HCT116 (cell line): ENCODE data around the gene CFAP410. TPM values are rescaled to one million over a fixed set of nuclear protein-coding genes. Genes with fewer than 3 reads are reported as not detected.

Experiments used
- ATAC-seq: fragments of 200-7000 bp; cut with Tn5 transposase; 2 replicates; pipeline ENCODE4 v1.9.1; 2020; ENCODE audit warnings: mild to moderate bottlenecking, moderate library complexity
- BruUV-seq: library from RNA; stranded (reverse); fragments of 400-500 nt; replicated peaks from 2 replicates; lab custom pipeline; 2021; lab: Mats Ljungman, UMichigan
- CTCF ChIA-PET: fragments of 300-600 bp; sonication (Branson Sonifier 250); formaldehyde crosslinking; loops from one replicate; lab custom pipeline; 2021; ENCODE audit warnings: antibody characterized with exemption; lab: Charles Lee
- POLR2A ChIA-PET: fragments of 300-600, 350-600 bp; sonication (Branson Sonifier 250); formaldehyde crosslinking; loops from one replicate; lab custom pipeline; 2021; ENCODE audit warnings: antibody characterized with exemption; lab: Charles Lee
- RAD21 ChIA-PET, 2 experiments: fragments of 300-600 bp; sonication (Branson Sonifier 250); formaldehyde crosslinking; loops; one replicate each; lab custom pipeline; 2023; ENCODE audit warnings: low total read pairs in 2 of 2; ENCODE audit not compliant: uncharacterized antibody in 2 of 2, unreplicated experiment in 2 of 2, low non-redundant PET in 1 of 2; lab: Charles Lee
- DNase-seq: peaks from one replicate; pipeline ENCODE4 v3.0.0-alpha.2; 2010; ENCODE audit warnings: low read depth, low spot score
- H2AFZ ChIP-seq: fragments of 200-600 bp; shearing (Covaris generic), sonication (generic); 2 replicates; pipeline ENCODE4 v1.6.1; 2017; ENCODE audit warnings: low read depth, mixed run types, mixed read lengths, antibody characterized with exemption, low read length; ENCODE audit not compliant: poor library complexity, severe bottlenecking
- H3K27ac ChIP-seq: 2 replicates; pipeline ENCODE4 v1.5.1; 2012; ENCODE audit warnings: low read depth, low read length
- H3K27me3 ChIP-seq: fragments of 200-600 bp; sonication (generic); 2 replicates; pipeline ENCODE4 v1.6.1; 2016; ENCODE audit warnings: mixed run types, low read length, mixed read lengths; ENCODE audit not compliant: insufficient read depth
- H3K36me3 ChIP-seq, 2 experiments: fragments of 200-500 bp in 1 of 2; fragments of 200-600 bp in 1 of 2; sonication (Bioruptor generic) in 1 of 2; sonication (generic) in 1 of 2; 2 replicates each; pipeline versions ENCODE4 v1.5.1 to v1.6.1; 2014 to 2016; ENCODE audit warnings: low read length in 2 of 2, inconsistent platforms in 1 of 2, mixed read lengths in 1 of 2, mixed run types in 1 of 2; ENCODE audit not compliant: insufficient read depth in 2 of 2, control insufficient read depth in 1 of 2
- H3K4me1 ChIP-seq, 2 experiments: fragments of 200-600 bp in 1 of 2; sonication (generic) in 1 of 2; 2 replicates each; pipeline versions ENCODE4 v1.5.1 to v1.6.1; 2012 to 2017; ENCODE audit warnings: low read length in 2 of 2, inconsistent platforms in 1 of 2, mild to moderate bottlenecking in 1 of 2, mixed read lengths in 1 of 2, mixed run types in 1 of 2, moderate library complexity in 1 of 2; ENCODE audit not compliant: insufficient read depth in 2 of 2, control insufficient read depth in 1 of 2
- H3K4me2 ChIP-seq: fragments of 200-600 bp; sonication (generic); 2 replicates; pipeline ENCODE4 v1.6.1; 2017; ENCODE audit warnings: mixed run types, low read length, mixed read lengths
- H3K4me3 ChIP-seq, 2 experiments: fragments of 200-600 bp in 1 of 2; sonication (generic) in 1 of 2; replicated peaks in 1 of 2; 2 replicates each; pipeline ENCODE4 v1.5.1; 2011 to 2016; ENCODE audit warnings: low read length in 2 of 2, control low read depth in 1 of 2, low read depth in 1 of 2, mild to moderate bottlenecking in 1 of 2, mixed read lengths in 1 of 2, mixed run types in 1 of 2
- H3K79me2 ChIP-seq: fragments of 200-600 bp; sonication (generic); 2 replicates; pipeline ENCODE4 v1.6.1; 2017; ENCODE audit warnings: mild to moderate bottlenecking, mixed run types, low read length, moderate library complexity, mixed read lengths; ENCODE audit not compliant: insufficient read depth
- H3K9ac ChIP-seq: fragments of 200-600 bp; sonication (generic); 2 replicates; pipeline ENCODE4 v1.6.1; 2016; ENCODE audit warnings: low read length, mixed read lengths
- H3K9me2 ChIP-seq: fragments of 200-600 bp; sonication (generic), shearing (Covaris generic); 2 replicates; pipeline ENCODE4 v1.6.1; 2017; ENCODE audit warnings: mixed run types, mild to moderate bottlenecking, moderate library complexity; ENCODE audit not compliant: insufficient read depth
- H3K9me3 ChIP-seq, 2 experiments: fragments of 200-500 bp in 1 of 2; fragments of 200-600 bp in 1 of 2; sonication (Bioruptor generic) in 1 of 2; sonication (generic) in 1 of 2; 2 replicates each; pipeline ENCODE4 v1.6.1; 2014 to 2017; ENCODE audit warnings: low read length in 2 of 2, mixed read lengths in 2 of 2, inconsistent platforms in 1 of 2, low read depth in 1 of 2, mild to moderate bottlenecking in 1 of 2, mixed run types in 1 of 2, moderate library complexity in 1 of 2; ENCODE audit not compliant: control insufficient read depth in 1 of 2, insufficient read depth in 1 of 2
- H4K20me1 ChIP-seq: fragments of 200-600 bp; sonication (generic), shearing (Covaris generic); 2 replicates; pipeline ENCODE4 v1.6.1; 2017; ENCODE audit warnings: mixed run types, mild to moderate bottlenecking, moderate library complexity; ENCODE audit not compliant: insufficient read depth
- CBX3 ChIP-seq: IDR thresholded peaks from 2 replicates; pipeline ENCODE4 v1.6.1; 2012; ENCODE audit warnings: low read depth
- CEBPB ChIP-seq: IDR thresholded peaks from 2 replicates; pipeline ENCODE4 v1.6.1; 2012; ENCODE audit warnings: low read depth
- FOSL1 ChIP-seq: IDR thresholded peaks from 2 replicates; pipeline ENCODE4 v1.6.1; 2012; ENCODE audit warnings: low read depth
- JUND ChIP-seq: IDR thresholded peaks from 2 replicates; pipeline ENCODE4 v1.6.1; 2012
- POLR2A ChIP-seq: IDR thresholded peaks from 2 replicates; pipeline ENCODE4 v1.7.0; 2011; ENCODE audit warnings: borderline replicate concordance; ENCODE audit not compliant: insufficient read depth, insufficient read length; ENCODE audit errors: extremely low read depth
- POLR2AphosphoS5 ChIP-seq: IDR thresholded peaks from 2 replicates; pipeline ENCODE4 v1.6.1; 2011; ENCODE audit warnings: mild to moderate bottlenecking, low read depth, low read length, moderate library complexity
- SRF ChIP-seq: IDR thresholded peaks from 2 replicates; pipeline ENCODE4 v1.6.1; 2012; ENCODE audit warnings: low read depth
- YY1 ChIP-seq: IDR thresholded peaks from 2 replicates; pipeline ENCODE4 v1.6.1; 2011; ENCODE audit warnings: low read length, low read depth, moderate library complexity, mild to moderate bottlenecking; ENCODE audit not compliant: insufficient replicate concordance; ENCODE audit errors: extremely low read depth
- intact Hi-C: fragments of 100-400 bp; cut with micrococcal nuclease; formaldehyde crosslinking; loops from 2 replicates; pipeline ENCODE4 v1.10.0; 2022
- total RNA-seq: library from RNA; stranded (reverse); gene quantifications from one replicate; pipeline ENCODE4 v1.2.1, GENCODE V29; 2021; ENCODE audit not compliant: unreplicated experiment
- TF ChIP-seq, protein P1 (sequence below), 3 experiments: fragments of 200-600 bp in 1 of 3; sonication (generic) in 1 of 3; IDR thresholded peaks in 2 of 3; conservative IDR thresholded peaks in 1 of 3; 2 replicates each; pipeline ENCODE4 v1.5.1; 2012 to 2017; ENCODE audit warnings: low read depth in 2 of 3, low read length in 2 of 3, antibody characterized with exemption in 1 of 3, borderline replicate concordance in 1 of 3, control low read depth in 1 of 3, mild to moderate bottlenecking in 1 of 3, mixed read lengths in 1 of 3, mixed run types in 1 of 3, moderate library complexity in 1 of 3; ENCODE audit not compliant: insufficient read depth in 1 of 3
- TF ChIP-seq, protein P2 (sequence below): IDR thresholded peaks from 2 replicates; pipeline ENCODE4 v1.6.1; 2012

CFAP410 gene
- total RNA-seq, 1 experiment from 2014 or later: 15.3 TPM

DNA sequence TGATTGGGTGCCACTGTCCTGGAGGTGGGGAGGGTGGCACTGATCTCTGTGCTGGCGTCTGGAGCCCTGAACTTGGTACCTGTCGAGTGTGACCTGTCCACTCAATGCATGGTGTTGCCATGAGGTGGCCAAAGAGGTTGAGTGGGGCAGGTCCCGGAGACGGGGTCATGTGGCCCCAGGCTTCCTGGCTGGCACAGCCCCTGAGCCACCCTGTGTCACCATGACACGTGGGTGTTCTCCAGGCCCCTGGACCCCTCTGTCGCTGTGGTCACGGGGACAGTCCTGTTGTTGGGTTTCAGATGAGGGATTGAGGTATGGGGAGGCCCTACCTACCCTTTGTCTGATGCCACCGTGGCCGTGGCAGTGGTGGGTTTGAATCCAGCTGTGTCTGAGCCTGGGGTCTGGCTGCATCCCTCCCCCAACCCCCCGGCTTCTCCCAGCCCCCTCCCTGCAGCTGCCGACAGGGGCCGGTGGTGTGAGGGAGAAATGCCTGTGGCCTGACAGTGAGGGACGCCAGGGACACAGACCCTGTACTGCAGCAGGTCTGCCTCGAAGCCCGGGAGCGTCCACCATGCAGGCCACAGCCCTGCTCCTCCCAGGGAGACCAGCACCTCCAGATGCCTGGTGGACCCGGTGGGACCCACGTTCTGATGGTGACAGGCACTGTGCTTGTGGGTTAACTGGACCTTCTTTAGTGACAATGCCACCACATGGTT lies 26.2 kb upstream of the CFAP410 start:
- H3K4me3 ChIP-seq: no peak overlapping the region
- H4K20me1 ChIP-seq: no peaks in the 10 kb centered on the region
- ChIA-PET POLR2A (no interaction called here), CTCF (no interaction called here), RAD21 (no interaction called here)
- no peaks in the 10 kb centered on the region; a peak in 1 of 4 replicates for H3K9me3 ChIP-seq
- no peak overlapping the region for H3K9ac ChIP-seq
- H3K79me2 ChIP-seq: no peaks in the 10 kb centered on the region
- no peaks in the 10 kb centered on the region for H3K9me2 ChIP-seq
- BruUV-seq: no TSS peak
- no peak overlapping the region for H2AFZ ChIP-seq
- no peak for ATAC-seq
- no peaks in the 10 kb centered on the region for H3K36me3 ChIP-seq
- H3K27ac ChIP-seq: no peak overlapping the region
- H3K4me2 ChIP-seq: no peak overlapping the region
- no peak for DNase-seq
- no peaks in the 10 kb centered on the region for H3K27me3 ChIP-seq
- TF ChIP-seq YY1 (no peak), SRF (no peak), CBX3 (no peak), CEBPB (no peak), FOSL1 (no peak), JUND (no peak), POLR2A (no peak), POLR2AphosphoS5 (no peak)
- TF ChIP-seq, protein P1, sequence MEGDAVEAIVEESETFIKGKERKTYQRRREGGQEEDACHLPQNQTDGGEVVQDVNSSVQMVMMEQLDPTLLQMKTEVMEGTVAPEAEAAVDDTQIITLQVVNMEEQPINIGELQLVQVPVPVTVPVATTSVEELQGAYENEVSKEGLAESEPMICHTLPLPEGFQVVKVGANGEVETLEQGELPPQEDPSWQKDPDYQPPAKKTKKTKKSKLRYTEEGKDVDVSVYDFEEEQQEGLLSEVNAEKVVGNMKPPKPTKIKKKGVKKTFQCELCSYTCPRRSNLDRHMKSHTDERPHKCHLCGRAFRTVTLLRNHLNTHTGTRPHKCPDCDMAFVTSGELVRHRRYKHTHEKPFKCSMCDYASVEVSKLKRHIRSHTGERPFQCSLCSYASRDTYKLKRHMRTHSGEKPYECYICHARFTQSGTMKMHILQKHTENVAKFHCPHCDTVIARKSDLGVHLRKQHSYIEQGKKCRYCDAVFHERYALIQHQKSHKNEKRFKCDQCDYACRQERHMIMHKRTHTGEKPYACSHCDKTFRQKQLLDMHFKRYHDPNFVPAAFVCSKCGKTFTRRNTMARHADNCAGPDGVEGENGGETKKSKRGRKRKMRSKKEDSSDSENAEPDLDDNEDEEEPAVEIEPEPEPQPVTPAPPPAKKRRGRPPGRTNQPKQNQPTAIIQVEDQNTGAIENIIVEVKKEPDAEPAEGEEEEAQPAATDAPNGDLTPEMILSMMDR (IDR thresholded peaks at IDR 0.05 in 2 of 3, conservative IDR thresholded peaks at IDR 0.05 in 1 of 3; ENCODE audit: borderline replicate concordance in 1 of 3, insufficient read depth in 1 of 3, low read depth in 2 of 3, low read length in 2 of 3): no peak
- TF ChIP-seq, protein P2, sequence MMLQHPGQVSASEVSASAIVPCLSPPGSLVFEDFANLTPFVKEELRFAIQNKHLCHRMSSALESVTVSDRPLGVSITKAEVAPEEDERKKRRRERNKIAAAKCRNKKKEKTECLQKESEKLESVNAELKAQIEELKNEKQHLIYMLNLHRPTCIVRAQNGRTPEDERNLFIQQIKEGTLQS: no peak
- TF ChIP-seq, all 23 proteins: peak for 0
- H3K4me1 ChIP-seq: no peaks in the 10 kb centered on the region
- intact Hi-C loops: no loop called here
